Measurements from ENCODE around the gene FRRS1L.

Gene FRRS1L

GRCh38 chr9:109101810-109102209 is 65.2 kb downstream of the FRRS1L start:
- peak; percentile 81 for DNase-seq (ENCODE audit: low spot score)

DNA sequence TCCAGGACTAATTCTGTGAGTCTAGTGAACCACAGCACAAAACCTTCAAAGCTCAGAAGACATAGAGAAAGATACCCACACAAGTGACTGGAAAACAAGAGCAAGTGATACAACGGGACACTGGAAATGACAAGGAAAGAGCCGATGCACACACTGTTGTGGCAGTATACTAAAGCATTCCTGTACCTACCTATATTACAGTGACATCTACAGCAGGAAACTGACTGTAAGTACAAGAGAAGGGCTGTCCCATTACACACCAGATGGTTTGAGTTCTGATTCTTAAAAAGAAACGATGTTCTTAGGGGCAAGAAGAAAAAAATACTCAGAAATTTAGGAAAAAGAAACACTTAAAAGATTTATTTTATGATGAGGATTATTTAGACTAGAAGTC is 65.8 kb downstream of the FRRS1L start:
- no peak for DNase-seq (ENCODE audit: low spot score)

DNA sequence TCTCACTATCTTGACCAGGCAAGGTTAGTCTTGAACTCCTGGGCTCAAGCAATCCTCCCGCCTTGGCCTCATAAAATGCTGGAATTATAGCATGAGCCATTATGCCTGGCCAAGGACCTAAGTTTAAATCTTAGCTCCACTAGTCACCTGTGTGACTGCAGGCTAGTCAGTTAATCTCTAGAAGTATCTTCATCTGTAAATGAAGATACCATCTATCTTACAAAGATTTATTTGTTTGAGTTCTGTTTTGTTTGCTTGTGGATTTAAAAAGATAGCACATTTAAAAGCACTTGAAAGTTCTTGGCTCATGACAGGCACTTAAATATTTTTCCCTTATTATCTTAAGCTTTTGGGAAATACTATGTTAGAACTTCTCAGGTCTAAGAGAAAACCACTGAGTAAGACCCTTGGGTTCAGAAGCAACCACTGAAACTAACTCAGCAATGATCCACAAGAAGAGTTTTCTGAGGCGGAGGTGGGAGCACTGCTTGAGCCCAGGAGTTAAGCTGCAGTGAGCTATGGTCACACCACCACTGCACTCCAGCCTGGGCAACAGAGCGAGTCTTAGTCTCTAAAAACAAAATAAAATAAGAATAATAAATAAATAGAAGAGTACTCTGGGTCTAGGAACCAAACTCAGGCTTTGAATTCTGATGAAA is 66.4 kb downstream of the FRRS1L start:
- no peak for DNase-seq (ENCODE audit: low spot score)

DNA sequence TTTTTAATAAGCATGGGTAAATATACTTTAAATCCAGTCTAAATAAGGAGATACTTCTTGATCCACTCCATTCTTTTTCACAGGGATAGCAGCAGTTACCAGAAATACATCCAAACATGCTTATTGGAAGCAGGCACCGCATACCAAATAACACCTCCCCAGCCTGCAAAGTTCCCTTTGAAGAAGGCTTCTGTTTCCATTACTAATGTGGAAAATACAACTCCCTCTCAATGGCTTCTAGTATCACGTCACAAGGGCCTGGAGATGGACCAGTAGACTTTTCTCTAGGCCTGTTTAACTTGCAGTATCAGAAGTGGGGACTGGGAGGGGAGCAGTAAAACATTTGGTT is 68.1 kb downstream of the FRRS1L start:
- DNase-seq (ENCODE audit: low spot score), result no peak

GRCh38 chr9:109098171-109098959 is 68.7 kb downstream of the FRRS1L start:
- DNase-seq (ENCODE audit: low spot score), result no peak

DNA sequence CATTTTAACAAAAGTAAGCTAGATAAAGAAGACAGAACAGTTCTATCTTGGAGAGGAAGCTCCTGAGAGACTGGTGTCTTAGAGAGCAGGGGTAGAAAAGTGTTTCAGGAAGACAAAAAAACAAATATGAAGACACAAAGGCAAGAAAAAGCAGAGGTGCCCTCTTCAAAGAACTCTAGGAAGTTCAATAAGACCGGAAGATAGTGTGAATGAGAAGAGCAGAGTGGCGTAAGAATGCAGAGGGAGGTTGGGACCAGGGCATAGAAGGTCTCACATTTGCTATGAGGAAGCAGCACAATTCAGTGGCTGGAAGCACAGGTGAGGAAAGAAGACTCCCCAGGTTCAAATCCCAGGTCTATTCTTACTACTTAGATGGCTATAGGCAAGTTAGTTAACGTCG is 69.9 kb downstream of the FRRS1L start:
- no peak for DNase-seq (ENCODE audit: low spot score)

- no peak for DNase-seq (ENCODE audit: low spot score)
Observed at GRCh38 chr9:109095321-109095720, 71.7 kb downstream of the FRRS1L start.

- DNase-seq (ENCODE audit: low spot score), result no peak
Observed at GRCh38 chr9:109094268-109094667, 72.8 kb downstream of the FRRS1L start.

- DNase-seq (ENCODE audit: low spot score), result no peak
Observed at GRCh38 chr9:109092587-109092986, 74.5 kb downstream of the FRRS1L start.

- DNase-seq (ENCODE audit: low spot score), result no peak
Observed at GRCh38 chr9:109092051-109092580, 74.9 kb downstream of the FRRS1L start.

DNA sequence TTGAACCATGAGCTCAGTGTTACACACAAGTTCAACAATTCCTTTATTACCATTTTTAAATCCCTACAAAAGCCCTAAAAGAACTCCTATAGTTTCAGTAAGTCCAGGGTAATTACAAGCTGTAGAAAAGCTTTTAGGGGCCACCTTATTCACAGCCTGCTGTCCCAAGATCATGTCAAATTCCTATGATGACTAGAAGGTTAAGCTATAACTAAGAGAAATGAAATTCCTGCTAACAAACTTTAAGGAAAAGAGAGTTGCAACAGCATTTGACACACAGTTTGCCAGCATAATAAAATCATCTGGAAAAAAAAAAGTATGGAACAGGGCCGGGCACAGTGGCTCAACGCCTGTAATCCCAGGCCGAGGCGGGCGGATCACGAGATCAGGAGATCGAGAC is 78.8 kb downstream of the FRRS1L start:
- DNase-seq (ENCODE audit: low spot score), result no peak

DNA sequence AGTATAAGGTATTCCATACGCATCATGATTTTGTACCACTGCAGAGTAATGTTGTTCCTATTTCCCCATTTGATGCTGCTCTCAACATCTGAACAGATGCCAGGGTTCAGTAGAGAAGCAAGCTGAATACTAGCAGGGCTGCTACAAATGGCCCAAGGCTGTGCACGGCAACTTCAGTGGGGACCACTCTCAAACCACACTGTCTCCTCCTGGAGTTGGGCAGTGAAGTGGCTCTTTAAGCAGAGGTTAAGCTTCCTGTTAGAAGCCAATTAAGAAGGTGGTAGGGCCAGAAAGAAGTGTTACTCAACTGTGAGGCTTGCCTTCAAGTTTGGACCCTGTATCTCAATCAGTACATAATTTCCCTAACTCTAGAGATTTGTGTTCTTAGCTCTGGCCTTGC is 79.3 kb downstream of the FRRS1L start:
- no peak for DNase-seq (ENCODE audit: low spot score)

GRCh38 chr9:109086221-109086620 is 80.8 kb downstream of the FRRS1L start:
- DNase-seq (ENCODE audit: low spot score), result no peak

- no peak for DNase-seq (ENCODE audit: low spot score)
Observed at GRCh38 chr9:109085510-109085909, 81.5 kb downstream of the FRRS1L start.

DNA sequence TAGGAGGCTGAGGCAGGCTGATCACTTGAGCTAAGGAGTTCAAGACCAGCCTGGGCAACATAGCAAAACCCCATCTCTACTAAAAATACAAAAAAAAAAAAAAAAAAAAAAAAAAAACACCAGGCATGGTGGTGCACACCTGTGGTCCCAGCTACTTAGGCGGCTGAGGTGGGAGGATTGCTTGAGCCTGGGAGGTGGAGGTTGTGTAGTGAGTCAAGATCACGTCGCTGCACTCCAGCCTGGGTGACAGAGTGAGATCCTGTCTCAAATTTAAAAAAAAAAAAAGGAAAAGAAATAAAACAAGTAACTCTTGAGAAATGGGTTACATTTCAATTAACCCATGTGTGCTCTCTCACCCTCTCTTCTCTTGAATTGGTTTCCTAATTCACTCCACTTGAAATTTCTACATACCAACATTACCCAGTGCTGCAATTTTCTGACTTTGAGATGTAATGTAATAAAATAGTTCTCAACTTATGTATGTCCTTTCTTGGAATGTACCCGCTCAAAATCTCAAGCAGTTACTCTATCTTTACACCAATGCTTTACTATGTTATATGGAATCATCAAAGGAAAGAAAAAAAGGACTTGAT is 83.1 kb downstream of the FRRS1L start:
- no peak for DNase-seq (ENCODE audit: low spot score)

GRCh38 chr9:109083141-109083540 is 83.9 kb downstream of the FRRS1L start:
- DNase-seq (ENCODE audit: low spot score), result no peak

DNA sequence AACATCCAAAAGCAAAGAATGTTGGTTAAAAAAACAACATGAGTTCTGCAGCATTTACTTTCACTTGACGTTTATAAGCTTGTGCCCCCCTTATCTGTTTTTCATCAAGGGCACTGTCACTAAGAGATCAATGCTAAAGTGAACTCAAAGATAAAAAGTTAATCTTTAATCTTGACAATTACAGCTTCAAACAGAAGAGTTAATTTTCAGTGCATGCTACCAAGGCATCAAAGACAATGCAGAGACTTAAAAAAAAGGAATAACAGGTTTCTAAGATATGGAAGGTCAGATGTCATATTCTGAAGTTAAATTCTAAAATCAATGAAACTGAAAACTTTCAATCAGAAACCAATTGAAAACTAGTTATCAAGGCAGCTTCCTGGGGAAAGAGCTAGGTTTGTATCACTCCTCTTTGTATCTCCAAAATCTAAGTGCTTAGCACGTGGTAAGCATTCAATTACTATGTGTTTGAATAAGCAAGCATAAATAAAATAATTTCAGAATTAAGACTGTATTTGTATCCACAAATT is 84.9 kb downstream of the FRRS1L start:
- DNase-seq (ENCODE audit: low spot score), result no peak
